AG04450 (cell line): ENCODE results near the gene NYAP1. TPM values are rescaled to one million over a fixed set of nuclear protein-coding genes. Genes with fewer than 3 reads are reported as not detected.
"Not testable (repeated sequence)": the region's sequence is repeated elsewhere in the genome, so short reads cannot be mapped to it uniquely, and the experiment has no call there.

Experiments
- CTCF ChIA-PET: fragments of 300-600, 350-600 bp; formaldehyde crosslinking; extraction: SDS; loops from one replicate; lab custom pipeline; 2022; ENCODE audit warnings: antibody characterized with exemption, inconsistent platforms; lab: Charles Lee
- POLR2A ChIA-PET: fragments of 350-600 bp; formaldehyde crosslinking; extraction: SDS; loops from one replicate; lab custom pipeline; 2021; ENCODE audit warnings: antibody characterized with exemption, inconsistent platforms; lab: Yijun Ruan, JAX
- DNase-seq: peaks from one replicate; pipeline ENCODE4 v3.0.0-alpha.2; 2011; ENCODE audit warnings: low read depth, low spot score
- H3K27ac ChIP-seq: one replicate; pipeline ENCODE4 v1.5.1; 2012; ENCODE audit warnings: low read depth, low read length, control low read depth
- H3K27me3 ChIP-seq: one replicate; pipeline ENCODE4 v1.6.0; 2012; ENCODE audit warnings: low read length; ENCODE audit not compliant: control insufficient read depth, insufficient read depth
- H3K4me3 ChIP-seq: 2 replicates; pipeline ENCODE4 v1.5.1; 2011; ENCODE audit warnings: mild to moderate bottlenecking, low read depth, low read length, control low read depth
- H3K9me3 ChIP-seq: 2 replicates; pipeline ENCODE4 v1.5.1; 2012; ENCODE audit warnings: low read length; ENCODE audit not compliant: control insufficient read depth, insufficient read depth
- CTCF ChIP-seq: IDR thresholded peaks from 2 replicates; pipeline ENCODE4 v1.5.1; 2011; ENCODE audit warnings: low read depth, low read length, control low read depth, inconsistent platforms
- polyA plus RNA-seq: library from polyadenylated mRNA; depleted of rRNA; stranded (reverse); fragments of >200 nt; gene quantifications from 2 replicates; pipeline ENCODE4 v1.2.3, GENCODE V29; 2011

Gene NYAP1
- polyA plus RNA-seq, 1 experiment: 0.35 TPM

DNA sequence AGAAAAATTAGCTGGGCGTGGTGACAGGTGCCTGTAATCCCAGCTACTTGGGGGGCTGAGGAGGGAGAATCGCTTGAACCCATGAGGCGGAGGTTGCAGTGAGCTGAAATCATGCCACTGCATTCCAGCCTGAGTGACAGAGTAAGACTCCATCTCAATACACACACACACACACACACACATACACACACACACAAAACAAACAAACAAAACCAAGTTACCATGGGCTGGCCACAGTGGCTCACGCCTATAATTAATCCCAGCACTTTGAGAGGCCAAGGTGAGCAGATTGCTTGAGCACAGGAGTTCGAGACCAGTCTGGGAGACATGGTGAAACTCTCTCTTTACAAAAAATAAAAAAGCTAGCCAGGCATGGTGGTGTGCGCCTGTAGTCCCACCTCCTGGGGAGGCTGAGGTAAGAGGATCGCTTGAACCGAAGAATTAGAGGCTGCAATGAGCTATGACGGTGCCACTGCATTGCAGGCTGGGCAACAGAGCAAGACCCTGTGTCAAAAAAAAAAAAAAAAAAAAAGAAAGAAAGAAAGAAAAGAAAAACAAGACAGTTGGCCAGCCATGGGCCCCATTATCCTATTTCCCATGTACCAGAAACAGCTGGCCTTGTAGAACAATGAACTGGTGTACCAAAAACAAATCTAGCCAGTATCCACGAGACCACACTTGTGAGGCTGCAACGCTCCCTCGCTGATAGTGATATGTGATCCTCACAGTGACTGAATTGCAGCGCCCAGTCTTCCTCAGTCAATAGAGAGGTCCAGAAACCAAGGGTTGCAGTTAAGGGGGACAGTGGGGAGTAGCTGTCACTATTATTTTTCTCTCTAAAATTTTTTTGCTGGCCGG lies 48.7 kb downstream of the NYAP1 start:
- DNase-seq: no peak

GRCh38 chr7:100535982-100536381 lies 52.3 kb downstream of the NYAP1 start:
- H3K27ac ChIP-seq, DNase-seq, H3K4me3 ChIP-seq, H3K9me3 ChIP-seq: not testable (repeated sequence)
- H3K27me3 ChIP-seq: peaks cover 14% of the 10 kb centered on the region
- ChIA-PET CTCF (interaction anchor here (0.9 to 1.8 kb wide), 3 partner anchors 24 to 53 kb away, joined by 3 to 5 read pairs (median 3); no protein-coding TSS in a partner anchor), POLR2A (interaction anchor here (0.7 kb wide), 1 partner anchor 101 kb away, joined by 6 read pairs; no protein-coding TSS in a partner anchor)

More for the DNA sequence above, 48.7 kb downstream of the NYAP1 start:
- ChIA-PET POLR2A (no interaction called here), CTCF (interaction anchor here (1.5 kb wide), 1 partner anchor 28 kb away, joined by 5 read pairs; no protein-coding TSS in a partner anchor)
- peaks cover 14% of the 10 kb centered on the region for H3K27me3 ChIP-seq
- H3K4me3 ChIP-seq: no peak overlapping the region
- H3K9me3 ChIP-seq: no peaks in the 10 kb centered on the region
- no peak for TF ChIP-seq CTCF
- no peak overlapping the region for H3K27ac ChIP-seq

DNA sequence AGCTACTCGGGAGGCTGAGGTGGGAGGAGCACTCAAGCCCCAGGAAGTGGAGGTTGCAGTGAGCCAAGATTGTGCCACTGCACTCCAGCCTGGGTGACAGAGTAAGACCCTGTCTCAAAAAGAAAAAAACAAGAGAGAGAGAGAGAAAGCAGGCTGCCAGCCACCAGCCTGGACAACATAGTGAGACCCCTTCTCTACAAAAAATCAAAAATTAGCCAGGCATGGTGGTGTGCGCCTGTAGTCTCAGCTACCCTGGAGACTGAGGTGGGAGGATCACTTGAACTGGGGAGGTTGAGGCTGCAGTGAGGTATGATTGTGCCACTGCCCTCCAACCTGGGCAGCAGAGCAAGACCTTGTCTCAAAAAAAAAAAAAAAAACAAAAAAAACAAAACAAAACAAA lies 53.0 kb downstream of the NYAP1 start:
- H3K27ac ChIP-seq, H3K9me3 ChIP-seq, H3K4me3 ChIP-seq, DNase-seq: not testable (repeated sequence)
- peaks cover 13% of the 10 kb centered on the region for H3K27me3 ChIP-seq
- POLR2A ChIA-PET: interaction anchor here (0.7 kb wide), 1 partner anchor 101 kb away, joined by 6 read pairs; no protein-coding TSS in a partner anchor
- CTCF ChIA-PET: interaction anchor here (0.9 to 1.8 kb wide), 2 partner anchors 30 to 54 kb away, joined by 3 to 5 read pairs; no protein-coding TSS in a partner anchor

DNA sequence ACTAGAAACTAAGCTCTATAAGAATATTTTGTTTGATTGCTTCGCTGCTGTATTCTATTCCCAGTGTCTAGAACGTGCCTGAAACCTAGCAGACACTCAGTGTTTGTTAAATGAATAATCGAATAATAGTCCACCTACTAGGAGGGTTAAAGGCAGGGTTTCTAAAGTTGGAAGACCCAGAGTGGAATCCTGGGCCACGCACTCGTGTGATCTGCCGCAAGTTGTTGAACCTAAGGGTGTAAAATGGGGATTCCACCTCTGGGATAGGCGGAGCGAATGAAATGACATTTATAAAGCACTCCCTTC lies 54.6 kb downstream of the NYAP1 start:
- ChIA-PET CTCF (interaction anchor here (2.1 to 2.5 kb wide), 2 partner anchors 21 to 25 kb away, joined by 5 to 10 read pairs; no protein-coding TSS in a partner anchor), POLR2A (interaction anchor here (0.7 to 1.6 kb wide), 4 partner anchors 18 to 60 kb away, joined by 3 to 14 read pairs (median 5); partner anchors contain the start of genes FBXO24 and LRCH4)

DNA sequence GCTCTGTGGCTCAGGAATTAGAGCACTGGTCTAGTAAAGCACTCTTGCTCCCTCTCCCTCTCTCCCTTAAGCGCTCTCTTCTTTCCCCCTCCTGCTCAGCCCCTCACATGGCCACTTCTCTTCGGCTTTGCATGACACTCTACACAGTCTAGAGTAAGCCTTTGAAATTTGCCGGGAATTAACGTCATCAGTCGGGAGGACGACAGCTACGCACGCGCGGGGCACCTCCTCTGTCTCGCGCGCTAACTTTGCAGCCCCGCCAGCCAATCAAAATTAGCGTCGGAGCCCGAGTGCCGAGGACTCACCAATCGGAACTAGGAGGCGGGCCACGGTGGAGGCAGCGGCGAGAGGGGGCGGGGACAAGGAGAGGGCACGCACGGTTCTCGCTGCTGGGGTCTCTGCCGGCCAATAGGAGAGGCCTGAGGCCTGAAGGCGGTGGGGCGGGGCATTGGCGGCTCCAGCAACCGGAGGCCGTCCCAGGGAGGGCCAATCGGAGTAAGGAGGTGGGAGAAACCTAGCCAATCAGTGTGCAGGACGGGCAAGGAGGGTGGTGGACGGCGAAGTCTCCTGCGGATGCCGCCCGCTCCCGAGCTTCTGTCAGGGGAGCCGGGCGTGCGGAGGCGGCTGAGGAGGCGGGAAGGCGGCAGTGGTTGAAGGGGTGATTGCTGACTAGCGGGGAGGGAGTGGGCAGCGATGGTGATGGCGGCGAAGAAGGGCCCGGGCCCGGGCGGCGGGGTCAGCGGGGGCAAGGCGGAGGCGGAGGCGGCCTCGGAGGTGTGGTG lies 55.1 kb downstream of the NYAP1 start, which contains the start of gene AGFG2:
TSS of gene AGFG2 (plus strand) at position 550 of the 782 bp plus-strand sequence. CDS start at position 694, 144 bp downstream.
- ChIA-PET CTCF (interaction anchor here (0.7 to 2.5 kb wide), 3 partner anchors 21 to 152 kb away, joined by 4 to 10 read pairs (median 5); no protein-coding TSS in a partner anchor), POLR2A (interaction anchor here (0.6 to 1.6 kb wide), 4 partner anchors 18 to 336 kb away, joined by 3 to 14 read pairs (median 4); partner anchors contain the start of genes FBXO24, LRCH4 and SRRT)
- peak within 1 kb of the TSS; percentile 81 for H3K4me3 ChIP-seq
- H3K9me3 ChIP-seq: no peaks in the 10 kb centered on the region
- peaks cover 6% of the 10 kb centered on the region for H3K27me3 ChIP-seq
- DNase-seq: peak; percentile 99
- H3K27ac ChIP-seq: peak within 1 kb of the TSS; percentile 31
- no peak for TF ChIP-seq CTCF

More for the DNA sequence above, 54.6 kb downstream of the NYAP1 start:
- peaks cover 6% of the 10 kb centered on the region for H3K27me3 ChIP-seq
- no peak for DNase-seq
- TF ChIP-seq CTCF: no peak
- H3K27ac ChIP-seq: peak overlapping the region; percentile 31
- no peaks in the 10 kb centered on the region for H3K9me3 ChIP-seq
- peak overlapping the region; percentile 57 for H3K4me3 ChIP-seq
